Measurements from ENCODE around the gene CLEC4M. TPM values are rescaled to one million over a fixed set of nuclear protein-coding genes. Genes with fewer than 3 reads are reported as not detected.
"Not testable (repeated sequence)": the region's sequence is repeated elsewhere in the genome, so short reads cannot be mapped to it uniquely, and the experiment has no call there.

The CLEC4M gene
- total RNA-seq, 1 donor from 2014 or later, result not detected

GRCh38 chr19:7808108-7808507, 45.1 kb downstream of the CLEC4M start:
- Histone ChIP-seq H3K9me3 (no peaks in the 10 kb centered on the region), H3K27me3 (no peaks in the 10 kb centered on the region), H3K4me1 (no peaks in the 10 kb centered on the region), H3K36me3 (no peaks in the 10 kb centered on the region), H3K27ac (no peak overlapping the region), H3K4me3 (no peak overlapping the region)
- TF ChIP-seq POLR2A (IDR thresholded peaks at IDR 0.05), result no peak
- no peak for TF ChIP-seq CTCF (IDR thresholded peaks at IDR 0.05)
- TF ChIP-seq POLR2AphosphoS5 (IDR thresholded peaks at IDR 0.05; ENCODE audit: insufficient read depth in 1 of 2, low read depth in 1 of 2), result no peak
- DNase-seq (ENCODE audit: extremely low spot score in 2 of 2), result no peak
- intact Hi-C loops (cut with DNase I), result no loop called here

DNA sequence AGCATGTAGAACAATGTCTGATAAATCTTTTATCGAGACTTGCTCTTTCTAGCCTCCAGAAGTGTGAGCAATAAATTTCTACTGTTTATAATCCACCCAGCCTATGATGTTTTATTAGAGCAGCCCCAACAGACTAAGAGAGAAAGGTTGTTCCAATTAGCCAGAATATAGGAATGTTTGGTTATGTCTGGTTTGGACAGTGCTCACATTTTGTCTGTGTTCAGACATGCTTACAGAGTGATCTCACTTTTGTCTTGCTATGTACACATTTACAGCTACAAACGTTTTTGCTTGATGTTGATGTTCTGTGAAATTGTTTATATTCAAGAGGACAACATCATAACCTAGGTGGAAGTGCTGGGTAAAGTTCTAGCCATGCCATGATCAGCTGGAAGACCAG, 48.9 kb downstream of the CLEC4M start:
- no peaks in the 10 kb centered on the region for H3K36me3 ChIP-seq
- H3K27me3 ChIP-seq, result no peaks in the 10 kb centered on the region
- TF ChIP-seq POLR2AphosphoS5 (IDR thresholded peaks at IDR 0.05; ENCODE audit: insufficient read depth in 1 of 2, low read depth in 1 of 2), result no peak
- no peak for TF ChIP-seq POLR2A (IDR thresholded peaks at IDR 0.05)
- no peak for TF ChIP-seq CTCF (IDR thresholded peaks at IDR 0.05)
- no peak overlapping the region for H3K27ac ChIP-seq
- intact Hi-C loops (cut with DNase I), result no loop called here
- no peaks in the 10 kb centered on the region for H3K4me1 ChIP-seq
- no peak overlapping the region for H3K4me3 ChIP-seq
- no peak for DNase-seq (ENCODE audit: extremely low spot score in 2 of 2)
- no peaks in the 10 kb centered on the region for H3K9me3 ChIP-seq

DNA sequence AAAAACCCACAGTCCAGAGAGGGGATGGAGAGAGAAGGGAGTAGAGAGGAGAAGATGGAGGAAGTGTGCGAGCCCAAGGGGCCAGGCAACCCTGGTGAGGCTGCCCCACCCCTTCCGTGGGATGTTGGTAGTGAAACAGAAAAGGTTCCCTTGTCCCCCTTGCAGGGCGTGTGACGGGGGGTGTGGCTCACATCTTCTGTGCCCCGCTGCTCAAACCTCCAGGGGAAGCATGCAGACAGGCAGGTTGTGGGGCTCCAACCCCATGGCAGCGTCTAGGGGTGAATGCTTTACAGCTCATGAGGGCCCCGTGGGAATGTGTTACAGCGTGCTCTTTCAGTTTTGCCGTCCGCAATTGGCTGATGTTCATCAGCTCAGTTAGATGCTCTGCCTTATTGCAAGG, 52.3 kb downstream of the CLEC4M start:
- Histone ChIP-seq H3K4me1 (no peaks in the 10 kb centered on the region), H3K36me3 (no peaks in the 10 kb centered on the region), H3K27ac (no peak overlapping the region), H3K9me3 (no peaks in the 10 kb centered on the region), H3K27me3 (no peaks in the 10 kb centered on the region), H3K4me3 (no peak overlapping the region)
- DNase-seq (ENCODE audit: extremely low spot score in 2 of 2), result no peak
- intact Hi-C loops (cut with DNase I), result no loop called here
- TF ChIP-seq POLR2A (IDR thresholded peaks at IDR 0.05) (no peak), POLR2AphosphoS5 (IDR thresholded peaks at IDR 0.05; ENCODE audit: insufficient read depth in 1 of 2, low read depth in 1 of 2) (no peak), CTCF (IDR thresholded peaks at IDR 0.05) (no peak)

- H3K9me3 ChIP-seq; H3K27me3 ChIP-seq; H3K4me3 ChIP-seq; H3K4me1 ChIP-seq; DNase-seq (ENCODE audit: extremely low spot score in 2 of 2); H3K27ac ChIP-seq; intact Hi-C loops (cut with DNase I); H3K36me3 ChIP-seq: not testable (repeated sequence)
These were observed 53.0 kb downstream of the CLEC4M start for GRCh38 chr19:7816040-7816439.

DNA sequence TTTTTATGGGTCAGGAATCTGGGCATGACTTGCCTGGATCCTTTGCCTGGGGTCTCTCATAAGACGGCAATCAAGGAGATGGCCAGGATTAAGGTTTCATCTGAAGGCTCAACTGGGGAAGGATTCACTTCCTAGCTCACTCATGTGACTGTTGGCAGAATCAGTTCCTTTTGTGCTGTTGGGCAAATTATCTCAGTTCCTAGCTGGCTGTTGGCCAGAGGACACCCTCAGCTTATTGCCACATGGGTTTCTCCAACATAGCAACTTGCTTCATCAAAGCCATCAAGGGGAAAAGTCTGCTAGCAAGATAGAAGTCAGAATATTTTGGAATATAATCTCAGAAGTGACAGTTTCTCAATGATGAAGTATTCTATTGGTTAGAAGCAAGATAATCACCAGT, 54.8 kb downstream of the CLEC4M start:
- TF ChIP-seq CTCF (IDR thresholded peaks at IDR 0.05) (no peak), POLR2AphosphoS5 (IDR thresholded peaks at IDR 0.05; ENCODE audit: insufficient read depth in 1 of 2, low read depth in 1 of 2) (no peak)
- no peak for DNase-seq (ENCODE audit: extremely low spot score in 2 of 2)
- H3K9me3 ChIP-seq, result no peaks in the 10 kb centered on the region
- H3K27me3 ChIP-seq, result no peaks in the 10 kb centered on the region
- intact Hi-C loops (cut with DNase I), result no loop called here
- no peak overlapping the region for H3K4me3 ChIP-seq
- H3K27ac ChIP-seq, result no peak overlapping the region
- H3K36me3 ChIP-seq, result no peaks in the 10 kb centered on the region
- H3K4me1 ChIP-seq, result no peaks in the 10 kb centered on the region

DNA sequence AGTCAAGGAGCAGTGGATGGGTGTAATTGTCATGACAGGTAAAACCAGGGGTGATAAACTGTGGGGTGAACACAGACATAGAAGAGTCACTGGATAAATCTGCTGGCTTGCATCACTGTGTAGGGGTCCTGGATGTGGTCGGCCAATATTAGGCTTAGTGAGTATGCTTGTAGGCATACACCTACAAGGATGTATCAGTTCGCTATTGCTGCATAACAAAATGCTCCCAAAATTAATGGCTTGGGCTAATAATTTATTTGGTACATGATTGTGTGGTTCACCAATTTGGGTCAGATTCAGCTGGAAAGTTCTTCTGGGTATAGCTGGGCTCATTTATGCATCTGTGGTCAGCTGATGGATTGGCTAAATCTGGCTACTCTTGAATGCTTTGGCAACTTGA, 55.8 kb downstream of the CLEC4M start:
- Histone ChIP-seq H3K4me1 (no peaks in the 10 kb centered on the region), H3K4me3 (no peak overlapping the region), H3K27ac (no peak overlapping the region), H3K27me3 (no peaks in the 10 kb centered on the region), H3K36me3 (no peaks in the 10 kb centered on the region), H3K9me3 (no peaks in the 10 kb centered on the region)
- intact Hi-C loops (cut with DNase I), result no loop called here
- no peak for DNase-seq (ENCODE audit: extremely low spot score in 2 of 2)
- TF ChIP-seq POLR2A (IDR thresholded peaks at IDR 0.05) (no peak), CTCF (IDR thresholded peaks at IDR 0.05) (no peak), POLR2AphosphoS5 (IDR thresholded peaks at IDR 0.05; ENCODE audit: insufficient read depth in 1 of 2, low read depth in 1 of 2) (no peak)

All from vagina (tissue), 2 donors.